Lung microvascular endothelial cell (primary cell): ENCODE results near the gene TCF15. TPM values are rescaled to one million over a fixed set of nuclear protein-coding genes. Genes with fewer than 3 reads are reported as not detected.

ENCODE experiments used
- total RNA-seq: library from RNA; depleted of rRNA; stranded (reverse); fragments of >200 nt; gene quantifications from 2 replicates; pipeline ENCODE4 v1.2.1, GENCODE V29; 2014

TCF15 gene
- total RNA-seq, 1 donor from 2014 or later = 0.60 TPM

Other genes with a start within 250 kb of the TCF15 start
- gene TRIB3, start 229.5 kb downstream of the TCF15 start, total RNA-seq = 26.6 and 36.1 TPM in 2 replicates
- 46.4 and 76.6 TPM in 2 replicates for gene RBCK1, start 202.0 kb downstream of the TCF15 start, total RNA-seq
- gene TBC1D20, start 147.8 kb downstream of the TCF15 start, total RNA-seq = 12.6 and 16.9 TPM in 2 replicates
- 63.0 and 74.8 TPM in 2 replicates for gene CSNK2A1, start 66.5 kb downstream of the TCF15 start, total RNA-seq
- 21.2 and 25.7 TPM in 2 replicates for gene SRXN1, start 42.9 kb upstream of the TCF15 start, total RNA-seq
- gene SCRT2, start 65.5 kb upstream of the TCF15 start, total RNA-seq = not detected in 2 replicates
- under 0.01 TPM in 2 replicates for gene SLC52A3, start 158.2 kb upstream of the TCF15 start, total RNA-seq
- 1.3 and 1.4 TPM in 2 replicates for gene FAM110A, start 223.4 kb upstream of the TCF15 start, total RNA-seq